ENCODE data around the gene ASPRV1.
A peak's percentile ranks its signal among the peaks of the same experiment; 100 is the strongest.
"Not testable (repeated sequence)": the region's sequence is repeated elsewhere in the genome, so short reads cannot be mapped to it uniquely, and the experiment has no call there.

Gene ASPRV1

DNA sequence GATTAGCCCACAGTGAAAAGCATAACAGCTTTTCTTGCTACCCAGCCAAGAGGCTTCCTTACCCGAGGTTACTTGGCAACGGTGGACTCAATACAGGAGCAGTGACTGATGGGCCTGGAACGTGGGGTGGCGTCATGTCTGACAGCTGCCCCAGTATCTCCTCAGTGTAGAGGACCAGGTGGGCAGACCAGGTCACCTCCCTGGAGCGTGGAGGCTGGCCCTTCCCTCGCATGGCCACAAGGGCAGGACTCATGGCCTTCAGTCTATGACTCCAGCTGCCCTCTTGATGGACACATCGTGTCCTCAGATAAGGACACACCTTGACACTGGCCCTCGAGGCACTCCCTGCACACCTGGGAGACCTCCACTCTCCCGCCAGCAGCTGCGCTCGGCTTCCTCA, 6.4 kb downstream of the ASPRV1 start:
- H3K36me3 Mint-ChIP-seq (ENCODE audit: low read depth): no peaks in the 10 kb centered on the region
- H3K4me1 Mint-ChIP-seq: peaks cover 13% of the 10 kb centered on the region
- no peak for DNase-seq
- H3K27ac Mint-ChIP-seq: no peak overlapping the region
- peaks cover 34% of the 10 kb centered on the region for H3K27me3 Mint-ChIP-seq (ENCODE audit: low read depth, poor library complexity)
- no peak overlapping the region for H3K4me3 Mint-ChIP-seq
- no peaks in the 10 kb centered on the region for H3K9me3 Mint-ChIP-seq
- TF ChIP-seq, protein P1, sequence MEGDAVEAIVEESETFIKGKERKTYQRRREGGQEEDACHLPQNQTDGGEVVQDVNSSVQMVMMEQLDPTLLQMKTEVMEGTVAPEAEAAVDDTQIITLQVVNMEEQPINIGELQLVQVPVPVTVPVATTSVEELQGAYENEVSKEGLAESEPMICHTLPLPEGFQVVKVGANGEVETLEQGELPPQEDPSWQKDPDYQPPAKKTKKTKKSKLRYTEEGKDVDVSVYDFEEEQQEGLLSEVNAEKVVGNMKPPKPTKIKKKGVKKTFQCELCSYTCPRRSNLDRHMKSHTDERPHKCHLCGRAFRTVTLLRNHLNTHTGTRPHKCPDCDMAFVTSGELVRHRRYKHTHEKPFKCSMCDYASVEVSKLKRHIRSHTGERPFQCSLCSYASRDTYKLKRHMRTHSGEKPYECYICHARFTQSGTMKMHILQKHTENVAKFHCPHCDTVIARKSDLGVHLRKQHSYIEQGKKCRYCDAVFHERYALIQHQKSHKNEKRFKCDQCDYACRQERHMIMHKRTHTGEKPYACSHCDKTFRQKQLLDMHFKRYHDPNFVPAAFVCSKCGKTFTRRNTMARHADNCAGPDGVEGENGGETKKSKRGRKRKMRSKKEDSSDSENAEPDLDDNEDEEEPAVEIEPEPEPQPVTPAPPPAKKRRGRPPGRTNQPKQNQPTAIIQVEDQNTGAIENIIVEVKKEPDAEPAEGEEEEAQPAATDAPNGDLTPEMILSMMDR (IDR thresholded peaks at IDR 0.05): no peak

DNA sequence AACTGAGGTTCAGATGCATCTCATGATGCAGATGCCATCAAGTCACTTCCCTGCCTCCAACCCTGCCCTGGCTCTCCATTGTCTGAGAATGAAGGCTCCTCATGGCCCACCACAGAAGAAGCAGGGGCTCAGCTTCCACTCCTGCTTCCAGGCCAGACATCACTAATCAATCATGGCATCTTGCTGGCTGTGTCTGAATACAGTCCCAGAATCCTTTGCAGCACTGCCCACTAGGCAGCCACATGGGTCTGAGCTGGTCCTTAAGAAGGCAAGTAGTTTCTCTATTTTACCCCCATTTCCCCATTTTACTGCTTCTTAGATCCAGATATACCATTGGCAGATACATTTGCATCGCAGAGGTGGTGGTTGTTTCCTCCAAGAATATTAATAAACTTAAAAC, 7.3 kb downstream of the ASPRV1 start:
- no peak overlapping the region for H3K27ac Mint-ChIP-seq
- no peak overlapping the region for H3K4me3 Mint-ChIP-seq
- TF ChIP-seq, protein P1 (IDR thresholded peaks at IDR 0.05): no peak
- H3K36me3 Mint-ChIP-seq (ENCODE audit: low read depth): no peaks in the 10 kb centered on the region
- H3K4me1 Mint-ChIP-seq: peaks cover 7% of the 10 kb centered on the region
- peaks cover 29% of the 10 kb centered on the region for H3K27me3 Mint-ChIP-seq (ENCODE audit: low read depth, poor library complexity)
- no peaks in the 10 kb centered on the region for H3K9me3 Mint-ChIP-seq
- no peak for DNase-seq

DNA sequence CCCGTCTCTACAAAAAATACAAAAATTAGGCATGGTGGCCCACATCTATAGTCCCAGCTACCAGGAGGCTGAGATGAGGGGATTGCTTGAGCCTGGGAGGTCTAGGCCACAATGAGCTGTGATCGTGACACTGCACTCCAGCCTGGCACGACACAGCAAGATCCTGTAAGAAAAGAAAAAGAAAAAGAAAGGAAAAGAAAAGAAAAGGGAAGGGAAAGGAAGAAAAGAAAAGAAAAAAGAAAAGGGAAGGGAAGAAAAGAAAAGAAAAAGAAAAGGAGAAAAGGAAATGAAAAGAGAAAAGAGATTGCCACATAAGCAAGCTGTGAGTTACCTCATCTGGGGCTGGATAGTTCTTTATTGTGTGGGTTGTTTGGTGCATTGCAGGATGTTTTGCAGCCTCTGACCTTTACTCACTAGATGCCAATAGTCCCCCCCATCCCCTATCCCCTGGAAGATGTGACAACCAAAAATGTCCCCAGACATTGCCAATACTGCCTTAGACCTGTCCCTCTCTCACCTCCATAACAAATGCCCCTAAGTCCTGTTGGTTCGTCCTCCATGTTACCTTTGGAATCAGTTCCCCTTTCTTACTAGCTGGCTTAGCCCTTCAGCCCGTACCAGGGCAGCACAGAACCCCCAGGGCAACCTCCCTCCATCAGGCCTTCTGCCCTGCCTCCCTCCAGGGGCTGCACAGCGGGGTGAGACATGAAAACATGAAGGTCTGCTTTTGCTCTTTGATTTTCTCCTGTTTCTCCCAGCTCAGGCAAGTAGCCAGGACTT, 8.9 kb downstream of the ASPRV1 start:
- Mint-ChIP-seq H3K4me1 (peaks cover 13% of the 10 kb centered on the region), H3K4me3 (no peak overlapping the region), H3K27ac (no peak overlapping the region), H3K9me3 (no peaks in the 10 kb centered on the region), H3K36me3 (ENCODE audit: low read depth) (no peaks in the 10 kb centered on the region), H3K27me3 (ENCODE audit: low read depth, poor library complexity) (peaks cover 21% of the 10 kb centered on the region)
- DNase-seq: no peak
- TF ChIP-seq, protein P1 (IDR thresholded peaks at IDR 0.05): no peak

DNA sequence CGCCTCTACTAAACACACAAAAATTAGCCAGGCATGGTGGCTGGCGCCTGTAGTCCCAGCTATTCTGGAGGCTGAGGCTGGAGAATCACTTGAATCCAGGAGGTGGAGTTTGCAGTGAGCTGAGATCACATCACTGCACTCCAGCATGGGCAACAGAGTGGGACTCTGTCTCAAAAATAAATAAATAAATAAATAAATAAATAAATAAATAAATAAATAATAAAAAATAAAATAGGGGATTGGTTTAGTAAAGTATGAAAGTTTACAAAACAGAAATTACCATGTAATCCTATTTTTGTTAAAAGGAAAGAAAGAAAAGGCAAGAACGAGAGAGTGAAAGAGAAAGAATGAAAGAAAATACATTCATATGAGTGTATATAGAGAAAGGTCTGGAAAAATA, 10.8 kb downstream of the ASPRV1 start:
- H3K27me3 Mint-ChIP-seq (ENCODE audit: low read depth, poor library complexity); DNase-seq; H3K27ac Mint-ChIP-seq; H3K4me3 Mint-ChIP-seq; H3K36me3 Mint-ChIP-seq (ENCODE audit: low read depth); H3K9me3 Mint-ChIP-seq: not testable (repeated sequence)
- H3K4me1 Mint-ChIP-seq: peaks cover 25% of the 10 kb centered on the region

DNA sequence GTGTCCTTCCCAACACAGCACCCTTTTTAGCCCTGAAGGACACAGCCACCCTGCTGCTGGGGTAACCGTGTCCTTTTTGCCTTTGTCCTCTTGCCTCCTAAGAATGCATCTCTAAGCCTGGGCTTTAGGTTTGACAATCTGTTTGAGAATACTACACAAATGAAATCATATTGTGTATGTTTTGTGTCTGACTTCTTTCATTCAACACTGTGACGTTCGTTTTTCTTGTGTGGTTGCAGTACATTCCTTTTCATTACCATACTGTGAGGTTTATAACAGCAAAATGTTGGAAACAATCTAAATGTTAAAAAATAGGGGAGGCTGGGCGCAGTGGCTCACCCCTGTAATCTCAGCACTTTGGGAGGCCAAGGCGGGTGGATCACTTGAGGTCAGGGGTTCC, 11.2 kb downstream of the ASPRV1 start:
- DNase-seq: no peak
- H3K4me3 Mint-ChIP-seq: no peak overlapping the region
- peaks cover 25% of the 10 kb centered on the region for H3K4me1 Mint-ChIP-seq

DNA sequence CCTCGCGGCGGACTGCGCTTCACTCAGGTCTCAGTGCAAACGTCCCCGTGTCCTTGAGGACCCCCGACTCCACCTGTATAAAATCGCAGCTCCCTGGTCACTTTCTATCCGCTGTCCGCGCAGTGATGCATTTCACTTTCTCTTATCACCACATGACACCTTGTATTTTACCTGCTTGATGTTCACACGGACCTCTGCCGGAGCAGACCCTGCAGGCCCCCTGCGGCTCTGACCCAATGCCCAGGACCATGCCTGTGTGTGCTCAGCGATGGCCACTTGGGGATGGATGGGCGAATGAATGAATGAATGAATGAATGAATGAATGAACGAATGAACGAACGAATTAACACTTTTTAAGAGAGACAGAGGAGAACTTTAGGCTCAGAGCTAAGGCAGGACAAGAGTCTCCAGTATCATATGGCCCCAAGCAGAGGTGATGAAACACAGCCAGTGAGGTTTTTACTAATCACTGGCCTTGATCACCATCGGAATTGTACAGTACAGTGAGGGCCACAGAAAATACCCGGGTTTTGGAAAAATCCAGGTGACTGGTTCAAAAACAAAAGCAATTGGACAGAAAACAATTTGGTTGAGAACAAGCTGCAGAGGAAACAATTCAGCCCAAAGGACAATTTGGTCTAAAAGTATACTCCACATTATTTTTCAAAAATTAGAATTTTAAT, 12.3 kb downstream of the ASPRV1 start:
- Mint-ChIP-seq H3K4me1 (peaks cover 20% of the 10 kb centered on the region), H3K27me3 (ENCODE audit: low read depth, poor library complexity) (peaks cover 4% of the 10 kb centered on the region), H3K9me3 (no peaks in the 10 kb centered on the region), H3K36me3 (ENCODE audit: low read depth) (no peaks in the 10 kb centered on the region), H3K27ac (peak overlapping the region; percentile 8), H3K4me3 (no peak overlapping the region)
- TF ChIP-seq, protein P1 (IDR thresholded peaks at IDR 0.05): no peak
- no peak for DNase-seq

More for the DNA sequence above, 11.2 kb downstream of the ASPRV1 start:
- TF ChIP-seq, protein P1 (IDR thresholded peaks at IDR 0.05): no peak
- Mint-ChIP-seq H3K36me3 (ENCODE audit: low read depth) (no peaks in the 10 kb centered on the region), H3K27me3 (ENCODE audit: low read depth, poor library complexity) (peaks cover 4% of the 10 kb centered on the region), H3K27ac (no peak overlapping the region), H3K9me3 (no peaks in the 10 kb centered on the region)

Data from nephron progenitor cell (in vitro differentiated cells).